Cardiac muscle cell (in vitro differentiated cells and primary cell): ENCODE data around the gene TCEAL2. TPM values are rescaled to one million over a fixed set of nuclear protein-coding genes. Genes with fewer than 3 reads are reported as not detected.
"Not testable (repeated sequence)": the region's sequence is repeated elsewhere in the genome, so short reads cannot be mapped to it uniquely, and the experiment has no call there.

Experiments used
- DNase-seq, 2 donors: peaks; one replicate each; pipeline versions ENCODE4 v3.0.0 to v3.0.0-alpha.2; 2010 to 2017; ENCODE audit warnings: low read depth in 1 of 2, low spot score in 1 of 2
- H3K27ac ChIP-seq: fragments of 200-600 bp; sonication (generic); 2 replicates; pipeline ENCODE4 v1.5.1; 2016
- H3K27me3 ChIP-seq: fragments of 200-600 bp; sonication (generic); 2 replicates; pipeline ENCODE4 v1.6.0; 2016; ENCODE audit warnings: control low read depth
- H3K36me3 ChIP-seq: fragments of 200-600 bp; sonication (generic); 2 replicates; pipeline ENCODE4 v1.5.1; 2016; ENCODE audit warnings: control low read depth
- H3K4me1 ChIP-seq: fragments of 200-600 bp; sonication (generic); 2 replicates; pipeline ENCODE4 v1.8.1; 2017; ENCODE audit warnings: low read depth, mild to moderate bottlenecking, mixed run types
- H3K4me3 ChIP-seq: fragments of 200-600 bp; sonication (generic); 2 replicates; pipeline ENCODE4 v1.5.1; 2016; ENCODE audit warnings: mild to moderate bottlenecking
- H3K9me3 ChIP-seq: fragments of 200-600 bp; sonication (generic); 2 replicates; pipeline ENCODE4 v1.5.1; 2017; ENCODE audit warnings: low read depth, mild to moderate bottlenecking, control low read depth
- polyA plus RNA-seq: library from polyadenylated mRNA; unstranded; fragments of >200 nt; fragmentation: Nextera tagmentation; extraction: Ambion mirVana; gene quantifications from 2 replicates; pipeline ENCODE4 v1.2.1, GENCODE V29; 2016
- total RNA-seq: library from RNA; depleted of rRNA; stranded (reverse); fragments of >200 nt; gene quantifications from 2 replicates; pipeline ENCODE4 v1.2.3, GENCODE V29; 2016
- TF ChIP-seq, protein P1 (sequence below): IDR thresholded peaks from 2 replicates; pipeline ENCODE4 v1.5.1; 2012; ENCODE audit warnings: low read depth, mild to moderate bottlenecking, low read length

Gene TCEAL2
- total and polyA plus RNA-seq, 2 experiments from 2014 or later: 2.4 to 6.4 TPM

DNA sequence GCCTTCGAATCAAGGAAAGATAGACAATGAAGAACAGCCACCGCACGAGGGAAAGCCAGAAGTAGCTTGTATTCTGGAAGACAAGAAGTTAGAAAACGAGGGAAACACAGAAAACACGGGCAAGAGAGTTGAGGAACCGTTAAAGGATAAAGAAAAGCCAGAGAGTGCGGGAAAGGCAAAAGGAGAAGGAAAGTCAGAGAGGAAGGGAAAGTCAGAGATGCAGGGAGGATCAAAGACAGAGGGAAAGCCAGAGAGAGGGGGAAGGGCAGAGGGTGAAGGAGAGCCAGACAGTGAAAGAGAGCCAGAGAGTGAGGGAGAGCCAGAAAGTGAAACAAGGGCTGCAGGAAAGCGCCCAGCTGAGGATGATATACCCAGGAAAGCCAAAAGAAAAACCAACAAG lies 1.4 kb downstream of the TCEAL2 start:
- Histone ChIP-seq H3K27me3 (peaks cover 10% of the 10 kb centered on the region), H3K4me3 (no peak overlapping the region), H3K9me3 (no peaks in the 10 kb centered on the region), H3K36me3 (no peaks in the 10 kb centered on the region), H3K4me1 (no peaks in the 10 kb centered on the region), H3K27ac (no peak overlapping the region)
- DNase-seq: no peak
- TF ChIP-seq, protein P1, sequence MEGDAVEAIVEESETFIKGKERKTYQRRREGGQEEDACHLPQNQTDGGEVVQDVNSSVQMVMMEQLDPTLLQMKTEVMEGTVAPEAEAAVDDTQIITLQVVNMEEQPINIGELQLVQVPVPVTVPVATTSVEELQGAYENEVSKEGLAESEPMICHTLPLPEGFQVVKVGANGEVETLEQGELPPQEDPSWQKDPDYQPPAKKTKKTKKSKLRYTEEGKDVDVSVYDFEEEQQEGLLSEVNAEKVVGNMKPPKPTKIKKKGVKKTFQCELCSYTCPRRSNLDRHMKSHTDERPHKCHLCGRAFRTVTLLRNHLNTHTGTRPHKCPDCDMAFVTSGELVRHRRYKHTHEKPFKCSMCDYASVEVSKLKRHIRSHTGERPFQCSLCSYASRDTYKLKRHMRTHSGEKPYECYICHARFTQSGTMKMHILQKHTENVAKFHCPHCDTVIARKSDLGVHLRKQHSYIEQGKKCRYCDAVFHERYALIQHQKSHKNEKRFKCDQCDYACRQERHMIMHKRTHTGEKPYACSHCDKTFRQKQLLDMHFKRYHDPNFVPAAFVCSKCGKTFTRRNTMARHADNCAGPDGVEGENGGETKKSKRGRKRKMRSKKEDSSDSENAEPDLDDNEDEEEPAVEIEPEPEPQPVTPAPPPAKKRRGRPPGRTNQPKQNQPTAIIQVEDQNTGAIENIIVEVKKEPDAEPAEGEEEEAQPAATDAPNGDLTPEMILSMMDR: no peak

DNA sequence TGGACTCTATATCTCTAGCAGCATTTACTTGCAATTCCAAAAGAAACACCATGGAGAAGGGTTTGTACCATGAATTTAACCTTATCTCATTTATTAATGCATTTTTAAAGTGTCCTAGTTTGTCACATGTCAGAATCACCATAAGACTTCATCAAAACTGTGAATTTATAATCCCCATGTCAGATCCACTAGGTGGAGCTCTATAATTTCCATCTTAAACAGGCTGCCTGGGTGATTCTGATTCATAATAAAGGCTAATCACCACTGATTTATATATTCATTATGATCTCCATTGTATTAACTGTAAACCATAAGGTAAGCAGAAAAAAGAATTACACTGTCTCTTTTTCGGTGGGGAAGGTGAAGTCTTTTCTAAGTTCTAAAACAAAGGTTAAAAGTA lies 4.0 kb downstream of the TCEAL2 start:
- DNase-seq: peak in 1 of 2 donors; percentile 6
- Histone ChIP-seq H3K9me3 (no peaks in the 10 kb centered on the region), H3K4me1 (no peaks in the 10 kb centered on the region), H3K4me3 (no peak overlapping the region), H3K27ac (no peak overlapping the region), H3K36me3 (no peaks in the 10 kb centered on the region), H3K27me3 (peaks cover 7% of the 10 kb centered on the region)
- TF ChIP-seq, protein P1: no peak

GRCh38 chrX:102138064-102138463 lies 12.6 kb downstream of the TCEAL2 start:
- Histone ChIP-seq H3K9me3 (no peaks in the 10 kb centered on the region), H3K4me3 (no peak overlapping the region), H3K27me3 (no peaks in the 10 kb centered on the region), H3K27ac (no peak overlapping the region), H3K36me3 (no peaks in the 10 kb centered on the region), H3K4me1 (no peaks in the 10 kb centered on the region)
- TF ChIP-seq, protein P1: no peak
- peak in 1 of 2 donors; percentile 28 for DNase-seq

- H3K36me3 ChIP-seq, H3K4me1 ChIP-seq, H3K9me3 ChIP-seq, H3K4me3 ChIP-seq, H3K27me3 ChIP-seq, H3K27ac ChIP-seq, DNase-seq: not testable (repeated sequence)
These were observed 15.4 kb downstream of the TCEAL2 start for GRCh38 chrX:102140876-102141275.

- not testable (repeated sequence) for H3K36me3 ChIP-seq, H3K4me3 ChIP-seq, H3K4me1 ChIP-seq, H3K9me3 ChIP-seq, DNase-seq, H3K27ac ChIP-seq, H3K27me3 ChIP-seq
These were observed 16.2 kb downstream of the TCEAL2 start for GRCh38 chrX:102141631-102142030.

- H3K9me3 ChIP-seq, H3K4me1 ChIP-seq, DNase-seq, H3K27ac ChIP-seq, H3K27me3 ChIP-seq, H3K36me3 ChIP-seq, H3K4me3 ChIP-seq: not testable (repeated sequence)
These were observed 16.8 kb downstream of the TCEAL2 start, which contains the start of gene TCEAL6 for GRCh38 chrX:102142274-102142673. Gene TCEAL6, minus strand, starts transcription at chrX:102142481.

DNA sequence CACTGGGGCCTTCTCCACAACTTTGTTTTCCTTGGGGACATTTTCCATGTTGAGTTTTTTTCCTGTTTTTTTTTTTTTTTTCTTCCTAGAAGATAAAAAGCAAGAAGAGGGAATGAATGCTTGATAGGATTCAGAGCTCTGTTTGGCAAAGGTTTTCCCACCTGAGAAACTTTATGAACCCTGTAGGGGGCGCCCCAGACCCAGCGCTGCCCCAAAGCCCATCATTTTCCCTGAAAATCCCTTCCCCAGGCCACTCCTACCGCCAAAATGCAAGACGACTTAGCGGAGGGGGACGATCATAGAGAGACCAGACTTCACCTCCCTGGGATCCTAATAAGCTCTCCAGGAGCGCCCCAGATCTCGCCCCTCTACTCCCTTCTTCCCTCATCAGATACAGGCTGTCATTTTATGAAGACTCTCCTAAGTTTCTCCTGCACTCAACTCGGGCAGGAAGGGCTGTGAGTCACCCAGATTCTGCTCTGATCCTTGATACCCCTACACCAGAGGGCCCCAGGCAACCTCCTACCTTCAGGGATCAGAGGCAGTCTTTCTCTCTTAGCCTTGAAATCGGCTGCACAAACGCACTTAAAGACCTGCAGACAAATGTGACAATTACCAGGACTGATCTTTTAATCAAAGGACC lies 28.9 kb downstream of the TCEAL2 start:
- TF ChIP-seq, protein P1: no peak
- no peak overlapping the region for H3K27ac ChIP-seq
- no peaks in the 10 kb centered on the region for H3K4me1 ChIP-seq
- DNase-seq: peak in 1 of 2 donors; percentile 5
- H3K9me3 ChIP-seq: no peaks in the 10 kb centered on the region
- H3K27me3 ChIP-seq: no peaks in the 10 kb centered on the region
- no peak overlapping the region for H3K4me3 ChIP-seq
- H3K36me3 ChIP-seq: no peaks in the 10 kb centered on the region
